CD4-positive, alpha-beta T cell treated with Interleukin-4 for 1 hour (primary cell): ENCODE data around the gene PDLIM3.

Source experiments
- DNase-seq, 2 donors: peaks; one replicate each; pipeline ENCODE4 v3.0.0-alpha.2; 2020 to 2022

The PDLIM3 gene

GRCh38 chr4:185468999-185469398 is 66.3 kb downstream of the PDLIM3 start:
- DNase-seq, result no peak

- no peak for DNase-seq
Measured at GRCh38 chr4:185467991-185468390, 67.3 kb downstream of the PDLIM3 start.

- no peak for DNase-seq
Measured at GRCh38 chr4:185467101-185467500, 68.2 kb downstream of the PDLIM3 start.

- DNase-seq, result no peak
Measured at GRCh38 chr4:185465707-185466106, 69.6 kb downstream of the PDLIM3 start.

GRCh38 chr4:185464887-185465286 is 70.4 kb downstream of the PDLIM3 start:
- DNase-seq, result no peak

- DNase-seq, result no peak
Measured at GRCh38 chr4:185464183-185464582, 71.1 kb downstream of the PDLIM3 start.

- no peak for DNase-seq
Measured at GRCh38 chr4:185463541-185463940, 71.8 kb downstream of the PDLIM3 start.

- DNase-seq, result no peak
Measured at GRCh38 chr4:185461565-185461964, 73.7 kb downstream of the PDLIM3 start.

GRCh38 chr4:185457136-185457535 is 78.2 kb downstream of the PDLIM3 start:
- no peak for DNase-seq

GRCh38 chr4:185456131-185456530 is 79.2 kb downstream of the PDLIM3 start:
- no peak for DNase-seq
